ENCODE measurements around the gene KASH5.

Gene KASH5

DNA sequence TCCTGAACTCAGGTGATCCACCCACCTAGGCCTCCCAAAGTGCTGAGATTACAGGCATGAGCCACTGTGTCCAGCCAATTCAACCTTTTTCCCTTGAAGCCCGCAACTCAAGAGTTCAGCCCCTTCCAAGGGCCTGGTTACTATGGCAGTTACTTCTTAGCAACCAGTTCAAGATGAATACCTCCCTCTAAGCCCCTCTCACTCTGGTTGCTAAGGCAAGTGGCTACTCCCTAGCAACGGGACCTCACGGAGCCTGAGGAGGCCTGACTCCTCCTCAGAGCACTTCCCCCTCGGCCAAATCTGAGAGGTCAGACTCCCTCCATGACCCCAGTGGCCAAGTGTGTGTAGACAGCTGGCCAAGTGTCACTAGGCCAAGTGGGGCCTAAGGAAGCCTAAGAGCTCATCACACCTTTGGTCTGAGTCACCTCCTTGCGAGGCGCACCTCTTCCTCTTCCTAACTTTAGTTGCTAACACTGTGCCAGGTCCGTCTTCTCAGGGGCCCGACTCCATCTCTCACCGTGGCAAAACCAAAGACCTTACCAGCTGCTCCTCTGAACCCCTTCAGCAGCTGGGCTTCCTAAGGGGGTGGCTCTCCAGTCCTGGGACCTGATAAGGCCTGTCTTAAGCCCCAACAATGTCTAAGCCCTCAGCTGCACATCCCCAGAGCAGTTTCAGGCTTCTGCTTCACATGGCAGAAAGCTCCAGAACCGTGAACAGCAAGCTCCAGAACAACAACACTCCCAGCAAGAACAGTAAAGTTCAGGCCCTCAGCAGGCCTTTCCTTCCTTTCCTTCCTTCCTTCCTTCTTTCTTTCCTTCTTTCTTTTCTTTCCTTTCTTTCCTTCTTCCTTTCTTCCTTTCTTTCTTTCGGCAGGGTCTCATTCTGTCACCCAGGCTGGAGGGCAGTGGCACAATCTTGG is 43.3 kb upstream of the KASH5 start:
- Histone ChIP-seq H3K27me3 (ENCODE audit: insufficient read depth, poor library complexity, severe bottlenecking) (no peaks in the 10 kb centered on the region), H3K4me3 (replicated peaks; ENCODE audit: insufficient read depth, low read length) (no peak overlapping the region), H3K27ac (replicated peaks) (no peak overlapping the region)
- TF ChIP-seq POLR2AphosphoS5 (IDR thresholded peaks at IDR 0.05; ENCODE audit: low read depth) (no peak), CTCF (IDR thresholded peaks at IDR 0.05; ENCODE audit: insufficient read depth, low read length) (no peak), GABPA (IDR thresholded peaks at IDR 0.05; ENCODE audit: low read depth) (no peak), SPI1 (IDR thresholded peaks at IDR 0.05; ENCODE audit: borderline replicate concordance, low read depth) (no peak)
- TF ChIP-seq, protein P1, sequence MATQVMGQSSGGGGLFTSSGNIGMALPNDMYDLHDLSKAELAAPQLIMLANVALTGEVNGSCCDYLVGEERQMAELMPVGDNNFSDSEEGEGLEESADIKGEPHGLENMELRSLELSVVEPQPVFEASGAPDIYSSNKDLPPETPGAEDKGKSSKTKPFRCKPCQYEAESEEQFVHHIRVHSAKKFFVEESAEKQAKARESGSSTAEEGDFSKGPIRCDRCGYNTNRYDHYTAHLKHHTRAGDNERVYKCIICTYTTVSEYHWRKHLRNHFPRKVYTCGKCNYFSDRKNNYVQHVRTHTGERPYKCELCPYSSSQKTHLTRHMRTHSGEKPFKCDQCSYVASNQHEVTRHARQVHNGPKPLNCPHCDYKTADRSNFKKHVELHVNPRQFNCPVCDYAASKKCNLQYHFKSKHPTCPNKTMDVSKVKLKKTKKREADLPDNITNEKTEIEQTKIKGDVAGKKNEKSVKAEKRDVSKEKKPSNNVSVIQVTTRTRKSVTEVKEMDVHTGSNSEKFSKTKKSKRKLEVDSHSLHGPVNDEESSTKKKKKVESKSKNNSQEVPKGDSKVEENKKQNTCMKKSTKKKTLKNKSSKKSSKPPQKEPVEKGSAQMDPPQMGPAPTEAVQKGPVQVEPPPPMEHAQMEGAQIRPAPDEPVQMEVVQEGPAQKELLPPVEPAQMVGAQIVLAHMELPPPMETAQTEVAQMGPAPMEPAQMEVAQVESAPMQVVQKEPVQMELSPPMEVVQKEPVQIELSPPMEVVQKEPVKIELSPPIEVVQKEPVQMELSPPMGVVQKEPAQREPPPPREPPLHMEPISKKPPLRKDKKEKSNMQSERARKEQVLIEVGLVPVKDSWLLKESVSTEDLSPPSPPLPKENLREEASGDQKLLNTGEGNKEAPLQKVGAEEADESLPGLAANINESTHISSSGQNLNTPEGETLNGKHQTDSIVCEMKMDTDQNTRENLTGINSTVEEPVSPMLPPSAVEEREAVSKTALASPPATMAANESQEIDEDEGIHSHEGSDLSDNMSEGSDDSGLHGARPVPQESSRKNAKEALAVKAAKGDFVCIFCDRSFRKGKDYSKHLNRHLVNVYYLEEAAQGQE (IDR thresholded peaks at IDR 0.05; ENCODE audit: insufficient replicate concordance, low read depth): no peak
- no peak for DNase-seq (ENCODE audit: low read depth in 1 of 2, low spot score in 1 of 2)

DNA sequence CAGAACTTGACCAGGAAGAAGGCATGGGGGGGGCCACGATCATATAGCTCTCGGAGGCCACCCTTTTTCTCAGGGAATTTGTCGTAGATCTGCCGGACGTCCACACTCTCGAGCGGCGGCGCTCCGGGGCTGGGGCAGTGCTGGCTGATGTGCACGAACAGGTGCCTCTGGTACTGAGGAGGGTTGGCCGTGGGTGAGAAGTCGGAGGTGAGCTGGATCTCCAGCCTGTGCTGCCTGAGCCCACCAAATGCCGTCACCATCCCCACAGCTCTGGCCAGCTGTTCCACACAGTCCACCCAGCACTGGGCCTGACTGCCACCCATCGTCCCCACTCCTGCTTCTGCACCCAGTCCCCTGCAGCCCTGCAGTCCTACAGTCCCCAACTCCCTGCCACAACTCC is 40.9 kb upstream of the KASH5 start:
- TF ChIP-seq GABPA (IDR thresholded peaks at IDR 0.05; ENCODE audit: low read depth) (no peak), CTCF (IDR thresholded peaks at IDR 0.05; ENCODE audit: insufficient read depth, low read length) (no peak), POLR2AphosphoS5 (IDR thresholded peaks at IDR 0.05; ENCODE audit: low read depth) (no peak), SPI1 (IDR thresholded peaks at IDR 0.05; ENCODE audit: borderline replicate concordance, low read depth) (no peak)
- TF ChIP-seq, protein P1 (IDR thresholded peaks at IDR 0.05; ENCODE audit: insufficient replicate concordance, low read depth): no peak
- H3K27ac ChIP-seq (replicated peaks): no peak overlapping the region
- no peak for DNase-seq (ENCODE audit: low read depth in 1 of 2, low spot score in 1 of 2)

GRCh38 chr19:49347835-49348234 is 40.2 kb upstream of the KASH5 start:
- Histone ChIP-seq H3K27me3 (ENCODE audit: insufficient read depth, poor library complexity, severe bottlenecking) (no peaks in the 10 kb centered on the region), H3K27ac (replicated peaks) (no peak overlapping the region), H3K4me3 (replicated peaks; ENCODE audit: insufficient read depth, low read length) (no peak overlapping the region)
- no peak for DNase-seq (ENCODE audit: low read depth in 1 of 2, low spot score in 1 of 2)
- no peak for TF ChIP-seq POLR2AphosphoS5 (IDR thresholded peaks at IDR 0.05; ENCODE audit: low read depth)
- TF ChIP-seq, protein P1 (IDR thresholded peaks at IDR 0.05; ENCODE audit: insufficient replicate concordance, low read depth): no peak

More for the DNA sequence above, 40.9 kb upstream of the KASH5 start:
- Histone ChIP-seq H3K4me3 (replicated peaks; ENCODE audit: insufficient read depth, low read length) (no peak overlapping the region), H3K27me3 (ENCODE audit: insufficient read depth, poor library complexity, severe bottlenecking) (no peaks in the 10 kb centered on the region)
